Measurements from ENCODE around the gene R3HDM4. TPM values are rescaled to one million over a fixed set of nuclear protein-coding genes. Genes with fewer than 3 reads are reported as not detected.

Gene R3HDM4
- total and polyA plus RNA-seq, 2 donors (not counting 3 experiments of a cell fraction or from before 2014, with no cell fraction given), result 51.8 to 53.9 TPM

GRCh38 chr19:850979-851335, 62.1 kb downstream of the R3HDM4 start:
- no peaks in the 10 kb centered on the region for H3K4me1 ChIP-seq (ENCODE audit: control insufficient read depth, extremely low read depth, insufficient read depth, low read length)
- dilution Hi-C loops (cut with MboI; ENCODE audit: extremely low pct_ligation_motif_present, low sequenced_read_pairs), result no loop called here
- no peak overlapping the region for H3K4me3 ChIP-seq (replicated peaks in 1 of 3; ENCODE audit: insufficient read depth in 1 of 3, low read depth in 1 of 3, low read length in 3 of 3)
- no TSS peak for BruUV-seq (replicated peaks)
- POLR2A ChIA-PET, result no interaction called here
- no peaks in the 10 kb centered on the region for H3K9me3 ChIP-seq (replicated peaks; ENCODE audit: control insufficient read depth, insufficient read depth, low read length)
- H3K9ac ChIP-seq (replicated peaks; ENCODE audit: extremely low read depth, insufficient read depth, low read length), result no peak overlapping the region
- H3K9me1 ChIP-seq (replicated peaks; ENCODE audit: control insufficient read depth, extremely low read depth, insufficient read depth, low read length), result no peaks in the 10 kb centered on the region
- no peak for FAIRE-seq
- H3K27ac ChIP-seq (ENCODE audit: insufficient read depth, low read depth, low read length), result no peak overlapping the region
- TF ChIP-seq FOS (IDR thresholded peaks at IDR 0.05; ENCODE audit: borderline replicate concordance, insufficient read depth, low read length) (no peak), CTCF (IDR thresholded peaks at IDR 0.05; ENCODE audit: extremely low read depth in 1 of 2, insufficient read depth in 1 of 2, low read depth in 1 of 2, low read length in 2 of 2) (no peak), MYC (IDR thresholded peaks at IDR 0.05; ENCODE audit: low read depth, low read length) (no peak), EZH2 (IDR thresholded peaks at IDR 0.05; ENCODE audit: borderline replicate concordance, low read depth, low read length, severe bottlenecking) (no peak), GATA2 (IDR thresholded peaks at IDR 0.05; ENCODE audit: insufficient read depth, insufficient read length, low read depth, low read length) (no peak), POLR2A (IDR thresholded peaks at IDR 0.05; ENCODE audit: low read depth, low read length) (no peak), JUN (IDR thresholded peaks at IDR 0.05; ENCODE audit: borderline replicate concordance, insufficient read depth, insufficient read length, low read depth) (no peak), POLR2AphosphoS5 (IDR thresholded peaks at IDR 0.05; ENCODE audit: insufficient read depth, low read depth, low read length) (no peak)
- TF ChIP-seq, protein P1, sequence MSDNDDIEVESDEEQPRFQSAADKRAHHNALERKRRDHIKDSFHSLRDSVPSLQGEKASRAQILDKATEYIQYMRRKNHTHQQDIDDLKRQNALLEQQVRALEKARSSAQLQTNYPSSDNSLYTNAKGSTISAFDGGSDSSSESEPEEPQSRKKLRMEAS (IDR thresholded peaks at IDR 0.05; ENCODE audit: insufficient read depth, insufficient read length), result no peak
- no peaks in the 10 kb centered on the region for H3K27me3 ChIP-seq (ENCODE audit: control insufficient read depth in 2 of 2, insufficient read depth in 2 of 2, low read length in 2 of 2)
- no peaks in the 10 kb centered on the region for H4K20me1 ChIP-seq (replicated peaks; ENCODE audit: control insufficient read depth, extremely low read depth, insufficient read depth, low read length)
- no peak overlapping the region for H3K4me2 ChIP-seq (ENCODE audit: insufficient read depth, low read length)
- peak overlapping the region; percentile 55 for H2AFZ ChIP-seq (ENCODE audit: low read depth, low read length)
- no peak for DNase-seq (ENCODE audit: low read depth, low spot score)
- CTCF ChIA-PET, result interaction anchor here (1.1 kb wide), 1 partner anchor 81 kb away, joined by 10 read pairs; no protein-coding TSS in a partner anchor
- H3K79me2 ChIP-seq (ENCODE audit: control insufficient read depth, insufficient read depth, low read length), result no peaks in the 10 kb centered on the region
- no peaks in the 10 kb centered on the region for H3K36me3 ChIP-seq (ENCODE audit: control insufficient read depth in 2 of 2, extremely low read depth in 1 of 2, insufficient read depth in 2 of 2, low read length in 2 of 2)
- intact Hi-C loops (cut with micrococcal nuclease), result no loop called here

Data from endothelial cell of umbilical vein (primary cell).